ENCODE results near the gene ENOX1. TPM values are rescaled to one million over a fixed set of nuclear protein-coding genes. Genes with fewer than 3 reads are reported as not detected.

Gene ENOX1
- total RNA-seq, 1 experiment from 2014 or later, result 1.5 TPM

- Mint-ChIP-seq H3K4me3 (ENCODE audit: low read depth, unreplicated experiment) (no peak overlapping the region), H3K27me3 (ENCODE audit: unreplicated experiment) (no peaks in the 10 kb centered on the region), H3K9me3 (ENCODE audit: low read depth, unreplicated experiment) (no peaks in the 10 kb centered on the region), H3K4me1 (ENCODE audit: low read depth, unreplicated experiment) (peaks cover 16% of the 10 kb centered on the region), H3K36me3 (ENCODE audit: insufficient read depth, unreplicated experiment) (no peaks in the 10 kb centered on the region), H3K27ac (ENCODE audit: unreplicated experiment) (no peak overlapping the region)
- TF ChIP-seq CTCF (IDR thresholded peaks at IDR 0.05; ENCODE audit: unreplicated experiment), result no peak
- BruUV-seq (replicated peaks), result no TSS peak
- intact Hi-C loops (cut with micrococcal nuclease; ENCODE audit: unreplicated experiment), result loop anchor here (10.0 kb wide), 1 partner anchor 351 kb away; the partner anchor contains the start of gene ENOX1
- CTCF ChIA-PET, result no interaction called here
- no peak for DNase-seq
These were observed 353.1 kb downstream of the ENOX1 start for GRCh38 chr13:43433691-43434141.

- intact Hi-C loops (cut with micrococcal nuclease; ENCODE audit: unreplicated experiment), result loop anchor here (10.0 kb wide), 1 partner anchor 352 kb away; the partner anchor contains the start of gene ENOX1
- no peak overlapping the region for H3K4me3 Mint-ChIP-seq (ENCODE audit: low read depth, unreplicated experiment)
- H3K27me3 Mint-ChIP-seq (ENCODE audit: unreplicated experiment), result no peaks in the 10 kb centered on the region
- no TSS peak for BruUV-seq (replicated peaks)
- H3K36me3 Mint-ChIP-seq (ENCODE audit: insufficient read depth, unreplicated experiment), result no peaks in the 10 kb centered on the region
- no peak for TF ChIP-seq CTCF (IDR thresholded peaks at IDR 0.05; ENCODE audit: unreplicated experiment)
- H3K9me3 Mint-ChIP-seq (ENCODE audit: low read depth, unreplicated experiment), result no peaks in the 10 kb centered on the region
- CTCF ChIA-PET, result no interaction called here
- no peak for DNase-seq
- no peak overlapping the region for H3K27ac Mint-ChIP-seq (ENCODE audit: unreplicated experiment)
- peaks cover 16% of the 10 kb centered on the region for H3K4me1 Mint-ChIP-seq (ENCODE audit: low read depth, unreplicated experiment)
These were observed 353.8 kb downstream of the ENOX1 start for GRCh38 chr13:43432958-43433357.

GRCh38 chr13:43431841-43432240, 354.9 kb downstream of the ENOX1 start:
- H3K27ac Mint-ChIP-seq (ENCODE audit: unreplicated experiment), result no peak overlapping the region
- DNase-seq, result no peak
- CTCF ChIA-PET, result no interaction called here
- no peak for TF ChIP-seq CTCF (IDR thresholded peaks at IDR 0.05; ENCODE audit: unreplicated experiment)
- no peak overlapping the region for H3K4me3 Mint-ChIP-seq (ENCODE audit: low read depth, unreplicated experiment)
- H3K36me3 Mint-ChIP-seq (ENCODE audit: insufficient read depth, unreplicated experiment), result no peaks in the 10 kb centered on the region
- H3K27me3 Mint-ChIP-seq (ENCODE audit: unreplicated experiment), result no peaks in the 10 kb centered on the region
- intact Hi-C loops (cut with micrococcal nuclease; ENCODE audit: unreplicated experiment), result loop anchor here (10.0 kb wide), 1 partner anchor 353 kb away; the partner anchor contains the start of gene ENOX1
- BruUV-seq (replicated peaks), result no TSS peak
- no peaks in the 10 kb centered on the region for H3K9me3 Mint-ChIP-seq (ENCODE audit: low read depth, unreplicated experiment)
- H3K4me1 Mint-ChIP-seq (ENCODE audit: low read depth, unreplicated experiment), result peaks cover 16% of the 10 kb centered on the region

GRCh38 chr13:43431290-43431716, 355.5 kb downstream of the ENOX1 start:
- DNase-seq, result peak; percentile 6
- TF ChIP-seq CTCF (IDR thresholded peaks at IDR 0.05; ENCODE audit: unreplicated experiment), result no peak
- no peaks in the 10 kb centered on the region for H3K27me3 Mint-ChIP-seq (ENCODE audit: unreplicated experiment)
- no TSS peak for BruUV-seq (replicated peaks)
- no peaks in the 10 kb centered on the region for H3K9me3 Mint-ChIP-seq (ENCODE audit: low read depth, unreplicated experiment)
- no peaks in the 10 kb centered on the region for H3K36me3 Mint-ChIP-seq (ENCODE audit: insufficient read depth, unreplicated experiment)
- H3K4me3 Mint-ChIP-seq (ENCODE audit: low read depth, unreplicated experiment), result no peak overlapping the region
- CTCF ChIA-PET, result interaction anchor here (0.7 kb wide), 1 partner anchor 147 kb away, joined by 3 read pairs; no protein-coding TSS in a partner anchor
- H3K27ac Mint-ChIP-seq (ENCODE audit: unreplicated experiment), result no peak overlapping the region
- intact Hi-C loops (cut with micrococcal nuclease; ENCODE audit: unreplicated experiment), result loop anchor here (10.0 kb wide), 1 partner anchor 353 kb away; the partner anchor contains the start of gene ENOX1
- peaks cover 16% of the 10 kb centered on the region for H3K4me1 Mint-ChIP-seq (ENCODE audit: low read depth, unreplicated experiment)
